DOHH2 (cell line): ENCODE measurements around the gene ICOS.

Experiments
- H3F3A ChIP-seq: fragments of 200-600 bp; sonication (generic), shearing (Covaris generic); 2 replicates; pipeline ENCODE4 v1.6.0; 2016; ENCODE audit warnings: antibody characterized with exemption, mild to moderate bottlenecking; ENCODE audit not compliant: control insufficient read depth, insufficient read depth
- H3K27ac ChIP-seq: fragments of 200-600 bp; sonication (generic); 2 replicates; pipeline ENCODE4 v1.5.1; 2014; ENCODE audit warnings: low read depth, mild to moderate bottlenecking, low read length, moderate library complexity
- H3K27me3 ChIP-seq: fragments of 200-600 bp; sonication (generic); 2 replicates; pipeline ENCODE4 v1.6.1; 2014; ENCODE audit warnings: mild to moderate bottlenecking, low read length, mixed read lengths; ENCODE audit not compliant: control insufficient read depth
- H3K36me3 ChIP-seq: fragments of 200-600 bp; sonication (generic); 2 replicates; pipeline ENCODE4 v1.6.1; 2014; ENCODE audit warnings: mild to moderate bottlenecking, low read length, moderate library complexity, mixed read lengths; ENCODE audit not compliant: control insufficient read depth
- H3K4me1 ChIP-seq: fragments of 200-600 bp; sonication (generic); 2 replicates; pipeline ENCODE4 v1.6.1; 2014; ENCODE audit warnings: mild to moderate bottlenecking, low read length, mixed read lengths; ENCODE audit not compliant: control insufficient read depth
- H3K4me2 ChIP-seq: fragments of 200-600 bp; sonication (generic); 2 replicates; pipeline ENCODE4 v1.6.0; 2014; ENCODE audit warnings: mild to moderate bottlenecking, low read length, moderate library complexity
- H3K4me3 ChIP-seq: fragments of 200-600 bp; sonication (generic); 2 replicates; pipeline ENCODE4 v1.5.1; 2014; ENCODE audit warnings: mild to moderate bottlenecking, low read length, mixed read lengths
- H3K79me2 ChIP-seq: fragments of 200-600 bp; sonication (generic); 2 replicates; pipeline ENCODE4 v1.6.1; 2014; ENCODE audit warnings: mild to moderate bottlenecking, low read length, mixed read lengths; ENCODE audit not compliant: control insufficient read depth
- H3K9me2 ChIP-seq: fragments of 200-600 bp; sonication (generic); replicated peaks from 2 replicates; pipeline ENCODE4 v1.6.1; 2014; ENCODE audit warnings: mild to moderate bottlenecking, low read length, mixed read lengths; ENCODE audit not compliant: control insufficient read depth
- H3K9me3 ChIP-seq: fragments of 200-600 bp; sonication (generic); 2 replicates; pipeline ENCODE4 v1.6.1; 2014; ENCODE audit warnings: antibody characterized with exemption, low read length, mixed read lengths; ENCODE audit not compliant: control insufficient read depth, insufficient read depth
- H4K20me1 ChIP-seq: fragments of 200-600 bp; sonication (generic); 2 replicates; pipeline ENCODE4 v1.6.0; 2014; ENCODE audit warnings: low read depth, mild to moderate bottlenecking, antibody characterized with exemption, low read length, moderate library complexity; ENCODE audit not compliant: control insufficient read depth, insufficient read depth
- CTCF ChIP-seq: fragments of 200-600 bp; sonication (generic); IDR thresholded peaks from one replicate; pipeline ENCODE4 v1.5.1; 2014; ENCODE audit warnings: antibody characterized with exemption, mild to moderate bottlenecking, low read depth, low read length; ENCODE audit not compliant: poor library complexity, severe bottlenecking
- EZH2phosphoT487 ChIP-seq: fragments of 200-600 bp; sonication (generic); IDR thresholded peaks from 2 replicates; pipeline ENCODE4 v1.6.1; 2017; ENCODE audit warnings: borderline replicate concordance, mild to moderate bottlenecking, antibody characterized with exemption, low read length, moderate library complexity, mixed read lengths

The ICOS gene

GRCh38 chr2:203892207-203892606, 44.4 kb upstream of the ICOS start:
- Histone ChIP-seq H3K9me3 (no peaks in the 10 kb centered on the region; the same call in 1 of the 2 replicates), H3K4me1 (peaks cover 5% of the 10 kb centered on the region), H3K79me2 (no peaks in the 10 kb centered on the region), H3K27me3 (peaks cover 11% of the 10 kb centered on the region; the same call in 1 of the 2 replicates), H3K27ac (no peak overlapping the region), H3K36me3 (no peaks in the 10 kb centered on the region), H3F3A (no peaks in the 10 kb centered on the region), H3K9me2 (no peaks in the 10 kb centered on the region), H4K20me1 (no peaks in the 10 kb centered on the region), H3K4me2 (no peak overlapping the region), H3K4me3 (no peak overlapping the region)
- TF ChIP-seq EZH2phosphoT487 (no peak), CTCF (no peak)

GRCh38 chr2:203893401-203893800, 43.2 kb upstream of the ICOS start:
- H3K9me3 ChIP-seq: no peaks in the 10 kb centered on the region; the same call in 1 of the 2 replicates
- H3K27me3 ChIP-seq: peaks cover 17% of the 10 kb centered on the region
- H4K20me1 ChIP-seq: no peaks in the 10 kb centered on the region
- no peak overlapping the region for H3K4me2 ChIP-seq
- no peaks in the 10 kb centered on the region for H3K79me2 ChIP-seq
- H3F3A ChIP-seq: no peaks in the 10 kb centered on the region
- H3K27ac ChIP-seq: no peak overlapping the region
- H3K4me3 ChIP-seq: no peak overlapping the region
- peaks cover 13% of the 10 kb centered on the region for H3K4me1 ChIP-seq
- no peaks in the 10 kb centered on the region for H3K36me3 ChIP-seq
- no peaks in the 10 kb centered on the region for H3K9me2 ChIP-seq
- TF ChIP-seq EZH2phosphoT487: no peak
- no peak for TF ChIP-seq CTCF

GRCh38 chr2:203893840-203894239, 42.7 kb upstream of the ICOS start:
- Histone ChIP-seq H3K36me3 (no peaks in the 10 kb centered on the region), H3K9me2 (no peaks in the 10 kb centered on the region), H3K79me2 (no peaks in the 10 kb centered on the region), H3K27ac (no peak overlapping the region), H3K9me3 (no peaks in the 10 kb centered on the region; the same call in 1 of the 2 replicates), H3K4me1 (peaks cover 13% of the 10 kb centered on the region), H3K4me3 (no peak overlapping the region), H4K20me1 (no peaks in the 10 kb centered on the region), H3K27me3 (peaks cover 17% of the 10 kb centered on the region), H3F3A (no peaks in the 10 kb centered on the region), H3K4me2 (no peak overlapping the region)
- TF ChIP-seq CTCF: no peak
- no peak for TF ChIP-seq EZH2phosphoT487

GRCh38 chr2:203894262-203894661, 42.3 kb upstream of the ICOS start:
- no peaks in the 10 kb centered on the region for H4K20me1 ChIP-seq
- H3K4me2 ChIP-seq: no peak overlapping the region
- H3F3A ChIP-seq: no peaks in the 10 kb centered on the region
- H3K79me2 ChIP-seq: no peaks in the 10 kb centered on the region
- no peak for TF ChIP-seq CTCF
- TF ChIP-seq EZH2phosphoT487: no peak
- no peaks in the 10 kb centered on the region for H3K9me2 ChIP-seq
- H3K27ac ChIP-seq: no peak overlapping the region
- peaks cover 21% of the 10 kb centered on the region for H3K27me3 ChIP-seq
- no peak overlapping the region for H3K4me3 ChIP-seq
- H3K4me1 ChIP-seq: peaks cover 13% of the 10 kb centered on the region
- H3K36me3 ChIP-seq: no peaks in the 10 kb centered on the region
- H3K9me3 ChIP-seq: no peaks in the 10 kb centered on the region; the same call in 1 of the 2 replicates
